NCI-H2196 treated with DMSO at 0.1 percent for 48 hours (cell line): Measurements from ENCODE around the gene APMAP.

Source experiments
- DNase-seq: peaks from one replicate; lab custom pipeline; 2025; ENCODE audit not compliant: unreplicated experiment; lab: John Stamatoyannopoulos, UW

APMAP gene

GRCh38 chr20:24969186-24970029 lies 23.1 kb downstream of the APMAP start:
- DNase-seq, result no peak

DNA sequence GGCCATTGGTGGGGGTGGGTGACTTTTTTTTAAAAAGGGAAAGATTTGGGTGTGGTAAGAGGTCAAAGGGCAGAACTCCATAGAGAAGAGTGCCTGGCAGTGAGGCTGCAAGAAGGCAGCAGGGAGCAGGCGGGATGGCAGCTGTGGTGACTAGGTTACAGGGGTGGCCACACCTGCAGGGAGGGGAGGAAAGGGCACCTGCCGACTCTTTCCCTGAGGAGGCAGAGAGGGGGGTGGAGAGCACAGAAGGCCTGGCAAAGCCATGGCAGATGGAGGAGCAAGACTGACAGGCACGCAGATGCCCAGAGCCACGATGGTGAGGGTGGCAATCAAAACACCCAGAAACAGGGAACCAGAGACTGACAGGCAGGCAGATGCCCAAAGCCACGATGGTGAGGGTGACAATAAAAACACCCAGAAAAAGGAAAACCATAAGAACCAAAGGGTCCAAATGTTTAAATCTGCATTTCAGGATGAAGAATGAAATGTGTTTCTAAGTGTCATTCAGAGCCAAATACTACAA lies 24.2 kb downstream of the APMAP start:
- DNase-seq, result peak; percentile 32

- no peak for DNase-seq
Measured at GRCh38 chr20:24966317-24967012, 26.1 kb downstream of the APMAP start.

- DNase-seq, result no peak
Measured at GRCh38 chr20:24965065-24965919, 27.3 kb downstream of the APMAP start.

GRCh38 chr20:24964506-24964840 lies 28.1 kb downstream of the APMAP start:
- DNase-seq, result no peak

DNA sequence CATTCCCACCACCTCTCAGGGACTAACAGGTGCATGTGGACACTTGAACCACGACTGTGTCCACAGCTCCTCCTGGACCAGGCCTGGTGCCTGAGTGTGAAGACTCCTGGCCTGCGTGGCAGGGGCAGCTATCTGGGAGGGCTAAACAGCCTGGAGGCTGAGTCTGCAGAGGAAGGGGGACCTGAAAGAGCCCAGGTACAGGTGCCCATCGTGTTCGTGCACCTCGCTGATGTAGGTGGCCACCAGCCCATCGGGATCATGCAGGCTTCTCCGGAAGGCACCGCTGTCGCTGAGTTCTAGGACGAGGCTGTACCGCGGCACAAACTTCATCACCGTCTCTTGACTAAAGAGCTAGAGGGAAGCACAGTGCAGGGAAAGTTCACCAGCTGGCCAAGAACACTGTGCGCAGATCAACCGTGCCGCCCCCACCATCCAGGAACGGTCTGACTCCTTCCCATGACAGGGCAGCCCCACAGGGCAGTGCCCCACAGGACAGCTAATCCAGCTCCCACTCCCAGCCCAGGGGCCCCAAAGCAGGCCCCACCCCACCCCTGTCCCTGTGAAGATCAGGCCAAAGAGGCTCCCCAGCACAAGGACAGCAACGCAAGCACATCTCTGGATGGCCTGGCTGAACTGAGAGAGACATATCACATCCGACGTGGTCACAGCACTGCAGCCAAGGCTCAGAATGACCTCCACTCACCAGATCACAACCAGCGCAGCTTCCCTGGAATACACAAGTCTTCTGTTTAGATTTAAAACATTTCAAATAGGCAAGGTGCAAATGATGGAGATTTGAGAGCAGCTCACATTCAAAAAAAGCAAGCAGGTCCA lies 28.7 kb downstream of the APMAP start:
- DNase-seq, result no peak

GRCh38 chr20:24962510-24962909 lies 30.0 kb downstream of the APMAP start:
- no peak for DNase-seq

- DNase-seq, result no peak
Measured at GRCh38 chr20:24962182-24962492, 30.4 kb downstream of the APMAP start.

GRCh38 chr20:24961384-24962181 lies 31.0 kb downstream of the APMAP start:
- DNase-seq, result no peak

DNA sequence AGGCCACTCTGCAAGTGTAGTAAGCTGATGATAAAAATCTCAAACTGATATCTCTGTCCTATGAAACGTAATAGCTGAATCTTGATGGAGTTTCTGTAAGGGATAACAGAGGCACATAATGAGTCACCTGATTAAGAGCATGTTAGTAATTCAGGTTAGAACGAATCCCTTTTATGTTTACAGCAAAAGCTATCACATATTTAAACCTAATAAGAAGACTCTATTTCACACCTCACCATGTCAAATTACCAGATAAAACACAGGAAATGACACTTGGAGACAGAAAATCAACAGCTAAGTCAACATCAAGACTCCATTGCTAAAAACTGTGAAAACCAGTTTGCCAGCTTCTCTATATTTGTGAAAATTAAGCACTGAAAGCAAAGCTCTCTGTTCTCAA lies 31.7 kb downstream of the APMAP start:
- DNase-seq, result no peak

DNA sequence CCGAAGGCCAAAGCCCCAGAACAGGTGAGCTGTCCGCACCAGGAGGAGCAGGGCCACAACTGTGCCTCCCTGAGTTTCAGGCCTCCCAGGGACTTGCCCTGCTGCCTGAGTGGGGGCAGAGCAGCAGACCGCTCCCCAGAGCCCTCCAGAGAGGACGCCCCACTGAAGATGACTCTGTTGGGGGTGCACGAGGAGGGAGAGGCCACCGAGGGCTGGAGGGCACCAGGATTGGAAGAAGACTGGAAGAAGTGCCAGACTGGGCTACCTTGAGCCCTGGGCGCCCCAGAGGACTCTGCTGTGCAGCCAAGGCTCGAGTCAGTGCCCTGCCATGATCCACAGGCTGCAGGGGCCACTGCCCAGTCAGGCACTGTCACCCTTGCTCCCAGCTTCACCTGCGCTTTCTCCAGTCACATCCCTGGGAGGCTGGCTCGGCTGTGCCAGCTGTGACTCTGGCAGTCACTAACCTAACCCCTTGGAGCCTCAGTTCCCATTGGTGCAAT lies 32.2 kb downstream of the APMAP start:
- no peak for DNase-seq

DNA sequence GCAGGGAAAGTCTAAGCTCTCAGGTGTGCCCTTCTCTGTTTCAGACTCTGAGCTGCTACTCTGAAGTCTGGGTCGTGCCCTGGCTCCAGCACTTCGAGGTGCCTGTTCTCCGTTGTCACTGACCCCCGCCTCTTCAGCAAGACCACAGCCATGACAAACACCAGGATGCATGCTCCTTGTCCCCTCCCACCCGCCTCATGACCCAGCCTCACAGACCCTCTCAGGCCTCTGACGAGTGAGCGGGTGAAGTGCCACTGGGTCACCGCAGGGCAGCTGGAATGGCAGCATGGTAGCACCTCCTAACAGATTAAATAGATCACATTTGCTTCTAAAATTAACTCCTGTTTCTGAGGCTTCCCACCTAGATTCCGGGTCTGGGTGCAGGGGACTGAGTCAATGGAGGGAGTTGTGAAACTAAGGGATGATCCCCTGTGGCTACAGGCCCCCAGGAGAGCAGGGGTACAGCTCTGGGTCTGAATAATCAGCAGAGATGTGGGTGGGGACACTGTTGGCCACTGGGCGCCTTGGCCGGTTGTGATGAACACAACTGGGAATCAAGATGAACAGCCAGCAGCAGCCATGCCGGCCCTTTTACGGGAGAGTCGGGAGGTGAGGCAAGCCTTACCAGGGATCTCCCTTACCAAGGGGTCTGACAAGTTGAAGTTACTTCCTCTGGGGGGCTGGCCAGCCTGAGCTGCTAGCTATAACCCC lies 32.8 kb downstream of the APMAP start:
- DNase-seq, result no peak

DNA sequence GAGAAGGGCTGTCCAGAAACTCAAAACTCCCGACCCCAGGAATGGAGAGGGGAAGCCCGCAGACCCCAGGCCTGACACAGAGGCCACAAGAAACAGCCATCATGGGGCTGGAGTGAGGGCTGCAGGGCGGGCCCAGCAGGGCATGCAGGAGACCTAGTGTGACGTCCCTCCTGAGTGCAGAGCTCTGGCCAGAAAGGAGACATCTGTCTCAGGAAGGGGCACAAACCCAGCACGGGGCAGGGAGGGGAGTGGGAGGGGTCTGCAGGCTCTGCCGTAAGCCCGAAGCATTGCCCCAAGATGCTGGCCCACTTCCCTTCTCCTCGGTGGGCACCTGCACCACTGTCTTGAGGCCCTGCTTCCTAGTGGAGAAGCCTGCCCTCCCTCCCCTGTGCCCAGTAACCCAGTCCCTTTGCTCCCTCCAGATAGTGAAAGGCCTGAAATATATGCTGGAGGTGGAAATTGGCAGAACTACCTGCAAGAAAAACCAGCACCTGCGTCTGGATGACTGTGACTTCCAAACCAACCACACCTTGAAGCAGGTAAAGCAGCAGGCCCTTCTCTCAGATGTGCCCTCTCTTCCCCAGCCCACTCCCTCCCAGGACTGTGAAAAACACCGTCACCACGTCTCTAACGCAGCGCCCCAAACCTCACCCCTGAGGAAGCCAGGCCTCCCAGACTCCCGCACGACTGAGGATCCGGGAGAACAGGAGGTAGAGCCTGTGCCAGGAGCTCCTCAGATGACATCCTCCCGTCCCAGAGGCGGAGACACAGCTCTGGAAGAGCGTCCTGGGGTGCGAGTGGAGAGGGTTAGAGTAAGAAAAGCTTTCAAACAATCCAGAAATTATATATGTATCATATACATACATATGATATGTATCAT lies 33.8 kb downstream of the APMAP start:
- no peak for DNase-seq

DNA sequence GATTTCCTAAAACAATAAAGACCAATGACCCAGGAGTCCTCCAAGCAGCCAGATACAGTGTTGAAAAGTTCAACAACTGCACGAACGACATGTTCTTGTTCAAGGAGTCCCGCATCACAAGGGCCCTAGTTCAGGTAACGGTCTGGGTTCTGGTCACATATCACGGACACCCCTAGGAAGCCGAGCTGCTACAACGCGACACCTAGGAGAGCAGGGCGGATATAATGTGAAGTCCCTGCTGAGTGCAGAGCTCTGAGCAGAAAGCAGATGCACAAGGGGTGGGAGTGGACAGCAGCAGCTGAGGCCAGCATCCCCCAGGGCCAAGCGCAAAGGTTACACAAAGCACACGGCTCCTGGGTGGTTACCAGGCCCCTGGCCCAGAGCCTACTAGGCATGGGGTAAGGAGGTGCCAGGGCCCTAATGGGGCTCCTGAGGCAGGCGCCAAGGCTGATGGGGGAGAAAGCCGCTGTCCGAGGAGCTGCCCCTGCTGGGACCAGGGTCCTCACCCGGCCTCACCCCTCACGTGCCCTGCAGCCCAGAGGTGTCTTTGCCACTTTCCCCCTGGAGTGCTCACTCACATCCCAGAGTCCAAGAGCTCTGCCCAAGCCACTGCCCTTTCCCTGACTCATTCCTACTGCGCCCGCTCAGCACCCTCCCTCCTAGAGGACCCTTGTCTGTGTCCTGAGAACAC lies 35.1 kb downstream of the APMAP start:
- DNase-seq, result no peak

GRCh38 chr20:24956001-24956841 lies 36.3 kb downstream of the APMAP start:
- DNase-seq, result no peak

DNA sequence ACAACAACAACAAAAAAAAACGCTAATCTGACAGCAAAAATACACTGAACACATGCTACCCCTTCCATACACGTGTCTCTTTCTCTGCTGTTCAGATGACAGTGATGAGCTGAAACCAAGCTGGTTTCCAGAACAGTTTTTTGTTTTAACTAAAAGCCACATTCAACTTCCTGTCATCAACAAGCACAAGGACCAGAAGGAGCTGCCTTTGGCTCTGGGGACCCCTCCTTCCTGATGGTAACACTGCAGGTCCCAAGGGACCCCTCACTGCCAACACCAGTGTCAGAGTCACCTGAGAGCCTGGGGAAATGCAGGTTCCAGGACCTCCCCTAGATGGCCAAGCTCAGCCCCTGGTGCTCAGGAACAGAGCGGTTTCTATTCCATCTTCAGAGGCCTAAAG lies 37.5 kb downstream of the APMAP start:
- DNase-seq, result no peak

- no peak for DNase-seq
Measured at GRCh38 chr20:24954566-24954965, 38.0 kb downstream of the APMAP start.
